Measurements from ENCODE around the gene IFIT2.
"Not testable (repeated sequence)": the region's sequence is repeated elsewhere in the genome, so short reads cannot be mapped to it uniquely, and the experiment has no call there.

The IFIT2 gene, protein sequence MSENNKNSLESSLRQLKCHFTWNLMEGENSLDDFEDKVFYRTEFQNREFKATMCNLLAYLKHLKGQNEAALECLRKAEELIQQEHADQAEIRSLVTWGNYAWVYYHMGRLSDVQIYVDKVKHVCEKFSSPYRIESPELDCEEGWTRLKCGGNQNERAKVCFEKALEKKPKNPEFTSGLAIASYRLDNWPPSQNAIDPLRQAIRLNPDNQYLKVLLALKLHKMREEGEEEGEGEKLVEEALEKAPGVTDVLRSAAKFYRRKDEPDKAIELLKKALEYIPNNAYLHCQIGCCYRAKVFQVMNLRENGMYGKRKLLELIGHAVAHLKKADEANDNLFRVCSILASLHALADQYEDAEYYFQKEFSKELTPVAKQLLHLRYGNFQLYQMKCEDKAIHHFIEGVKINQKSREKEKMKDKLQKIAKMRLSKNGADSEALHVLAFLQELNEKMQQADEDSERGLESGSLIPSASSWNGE

GRCh38 chr10:89301721-89302445 is at the start of gene IFIT2:
Gene IFIT2, plus strand, starts transcription at chr10:89302046. Its CDS starts 78 bp downstream, at chr10:89302124.
- DNase-seq (ENCODE audit: low read depth in 1 of 2, low spot score in 1 of 2) = no peak

- DNase-seq (ENCODE audit: low read depth in 1 of 2, low spot score in 1 of 2) = no peak
Measured at GRCh38 chr10:89252225-89252585, 49.6 kb upstream of the IFIT2 start.

GRCh38 chr10:89255091-89255579 is 46.7 kb upstream of the IFIT2 start:
- DNase-seq (ENCODE audit: low read depth in 1 of 2, low spot score in 1 of 2) = not testable (repeated sequence)

- no peak for DNase-seq (ENCODE audit: low read depth in 1 of 2, low spot score in 1 of 2)
Measured at GRCh38 chr10:89255793-89256192, 46.1 kb upstream of the IFIT2 start.

DNA sequence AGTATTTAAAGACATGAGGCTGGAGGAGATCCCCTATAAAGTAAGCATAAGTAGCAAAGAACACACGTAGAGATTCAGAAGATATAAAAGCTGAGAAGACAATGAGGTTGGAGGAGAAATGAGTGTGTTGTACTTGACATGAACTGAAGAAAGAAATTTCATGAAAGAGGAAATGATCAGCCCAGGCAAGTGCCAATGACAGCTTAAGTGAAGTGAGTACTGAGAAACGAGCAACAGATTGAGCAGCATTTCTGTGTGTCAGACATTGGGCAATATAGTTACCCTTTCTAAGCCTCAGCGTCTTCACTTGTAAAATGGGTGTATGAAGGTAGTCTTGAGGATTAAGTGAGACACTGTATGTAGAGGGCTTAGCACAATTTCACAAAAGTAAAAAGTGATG is 45.5 kb upstream of the IFIT2 start:
- DNase-seq (ENCODE audit: low read depth in 1 of 2, low spot score in 1 of 2) = no peak

GRCh38 chr10:89256962-89257361 is 44.9 kb upstream of the IFIT2 start:
- DNase-seq (ENCODE audit: low read depth in 1 of 2, low spot score in 1 of 2) = no peak

DNA sequence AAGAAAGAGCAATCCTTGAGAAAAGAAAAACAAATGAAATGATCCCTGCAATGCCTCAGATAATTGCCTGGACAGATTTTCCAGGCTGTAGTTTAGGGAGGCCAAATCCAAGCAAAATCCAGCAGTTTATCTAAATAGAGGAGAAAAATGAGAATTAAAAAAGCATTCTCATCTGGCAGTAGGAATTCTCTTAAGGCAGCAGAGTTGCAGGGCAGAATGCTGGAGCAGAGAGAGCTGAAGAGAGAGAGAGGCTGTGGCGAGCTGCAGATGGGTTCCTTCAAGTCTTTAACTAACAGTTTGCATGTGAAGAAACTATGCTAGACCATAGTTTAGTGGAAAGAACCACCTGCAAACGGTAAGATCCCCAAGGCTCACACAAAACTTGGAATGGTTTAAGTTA is 44.3 kb upstream of the IFIT2 start:
- DNase-seq (ENCODE audit: low read depth in 1 of 2, low spot score in 1 of 2) = no peak

DNA sequence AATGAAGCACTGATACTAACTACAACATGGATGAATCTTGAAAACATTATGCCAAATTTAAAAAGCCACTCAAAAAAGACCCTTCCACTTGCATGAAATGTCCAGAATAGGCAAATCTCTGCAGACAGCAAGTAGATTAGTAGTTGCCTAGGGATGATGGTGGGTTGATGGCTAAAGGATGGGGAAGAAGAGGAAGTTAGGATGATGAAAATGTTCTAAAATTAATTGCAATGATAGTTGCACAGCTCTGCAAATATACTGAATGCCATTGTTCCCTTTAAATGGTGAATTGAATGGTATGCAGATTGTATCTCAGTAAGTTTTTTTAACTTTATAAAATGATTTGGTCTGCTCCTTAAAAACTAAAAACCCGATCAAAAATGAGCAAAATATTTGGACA is 43.0 kb upstream of the IFIT2 start:
- no peak for DNase-seq (ENCODE audit: low read depth in 1 of 2, low spot score in 1 of 2)

DNA sequence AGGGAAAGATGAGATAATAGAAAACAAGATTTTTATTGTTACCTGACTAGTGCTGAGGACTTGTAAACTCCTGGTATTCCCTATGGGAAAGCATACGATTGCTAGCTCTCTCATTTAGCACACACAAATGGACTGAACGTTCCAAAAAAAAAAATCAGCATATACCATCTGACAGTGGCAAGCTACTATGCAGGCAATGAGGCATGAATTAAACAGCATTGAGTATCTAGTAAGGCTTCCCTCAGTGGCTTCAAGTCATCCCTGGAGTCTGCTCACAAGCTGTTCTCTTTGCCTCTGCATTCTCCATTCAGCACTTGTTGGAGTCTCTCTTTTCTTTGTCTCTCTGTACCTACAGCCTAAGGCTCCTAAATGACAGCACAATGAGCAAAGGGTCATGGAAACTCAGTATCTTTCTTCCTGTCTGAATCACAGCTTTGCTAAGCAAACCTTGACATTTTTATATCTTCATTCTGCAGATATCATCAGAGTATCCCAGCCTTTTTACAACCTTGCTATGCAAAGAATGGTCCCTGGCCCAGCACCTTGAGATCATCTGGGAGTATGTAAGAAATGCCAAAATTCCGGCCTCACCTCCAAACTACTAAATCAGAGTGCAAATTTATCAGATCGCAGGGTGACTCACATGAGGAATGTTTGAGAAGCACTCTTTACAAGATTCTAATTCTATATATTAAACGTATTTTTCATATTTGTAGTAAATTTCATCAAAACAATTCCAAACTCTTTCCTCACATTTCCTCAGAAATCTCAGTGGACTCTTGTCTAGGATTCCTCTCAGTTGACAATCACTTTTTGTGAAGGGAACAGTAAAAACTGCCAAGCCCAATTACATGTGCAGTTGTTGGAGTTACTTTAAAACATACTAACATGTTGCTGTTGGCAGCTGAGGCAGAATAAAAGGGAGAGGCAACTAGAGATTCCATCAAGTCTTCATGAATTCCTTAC is 39.5 kb upstream of the IFIT2 start:
- DNase-seq (ENCODE audit: low read depth in 1 of 2, low spot score in 1 of 2) = no peak

- DNase-seq (ENCODE audit: low read depth in 1 of 2, low spot score in 1 of 2) = no peak
Measured at GRCh38 chr10:89263091-89263490, 38.8 kb upstream of the IFIT2 start.

GRCh38 chr10:89263531-89263930 is 38.3 kb upstream of the IFIT2 start:
- no peak for DNase-seq (ENCODE audit: low read depth in 1 of 2, low spot score in 1 of 2)

- no peak for DNase-seq (ENCODE audit: low read depth in 1 of 2, low spot score in 1 of 2)
Measured at GRCh38 chr10:89266721-89267453, 35.0 kb upstream of the IFIT2 start.

GRCh38 chr10:89269433-89270152 is 32.3 kb upstream of the IFIT2 start:
- DNase-seq (ENCODE audit: low read depth in 1 of 2, low spot score in 1 of 2) = no peak

GRCh38 chr10:89270153-89270483 is 31.7 kb upstream of the IFIT2 start:
- no peak for DNase-seq (ENCODE audit: low read depth in 1 of 2, low spot score in 1 of 2)

DNA sequence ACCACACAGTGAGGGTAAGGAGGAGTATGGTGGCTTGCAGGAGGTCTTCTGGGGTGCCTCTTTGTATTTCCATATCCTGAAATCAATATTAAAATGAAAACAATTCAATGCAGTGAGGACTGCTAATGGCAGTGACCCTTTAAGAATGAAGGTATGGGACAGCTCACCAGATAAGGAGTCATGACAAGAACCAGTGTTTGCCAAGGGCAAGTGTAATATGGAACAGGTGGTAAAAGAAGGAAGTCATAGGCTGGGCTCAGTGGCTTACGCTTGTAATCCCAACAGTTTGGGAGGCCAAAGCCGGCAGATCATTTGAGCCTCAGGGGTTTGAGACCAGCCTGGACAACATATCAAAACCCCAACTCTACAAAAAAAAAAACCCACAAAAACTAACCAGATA is 30.3 kb upstream of the IFIT2 start:
- DNase-seq (ENCODE audit: low read depth in 1 of 2, low spot score in 1 of 2) = no peak

DNA sequence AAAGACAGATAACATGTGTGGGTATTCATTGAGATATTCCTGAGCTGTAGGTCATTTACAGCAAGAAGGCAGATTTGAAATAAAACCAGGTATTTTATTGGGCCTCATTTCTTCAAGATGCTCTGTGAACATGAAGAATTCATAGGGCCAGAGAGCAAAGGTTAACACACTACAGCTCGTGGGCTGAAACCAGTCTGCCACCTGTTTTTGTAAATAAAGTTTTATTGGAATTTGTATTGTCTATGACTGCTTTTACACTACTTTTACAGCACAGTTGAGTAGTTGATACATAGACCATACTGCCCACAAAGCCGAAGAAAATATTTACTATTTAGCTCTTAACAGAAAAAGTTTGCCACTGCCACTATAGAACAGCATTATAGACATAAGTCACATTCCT is 28.2 kb upstream of the IFIT2 start:
- DNase-seq (ENCODE audit: low read depth in 1 of 2, low spot score in 1 of 2) = no peak

DNA sequence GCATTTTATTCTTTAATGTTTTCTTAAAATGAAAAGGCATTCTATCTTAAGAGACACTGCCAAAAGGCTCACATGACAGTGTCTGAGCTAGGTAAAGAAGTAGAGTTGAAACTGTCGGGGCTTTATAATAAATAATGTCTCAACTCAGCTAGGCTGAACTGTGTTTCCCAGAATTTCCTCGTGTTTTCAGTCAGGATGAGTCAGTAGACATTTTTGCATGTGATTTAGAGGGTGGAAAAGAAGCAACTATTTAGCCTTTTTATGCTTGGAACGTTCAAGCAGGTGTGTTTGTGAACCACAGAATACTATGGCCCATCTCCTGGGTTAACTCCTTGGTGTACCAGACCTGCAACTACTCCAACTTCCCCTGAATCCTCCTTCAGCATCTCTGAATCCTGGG is 26.9 kb upstream of the IFIT2 start:
- DNase-seq (ENCODE audit: low read depth in 1 of 2, low spot score in 1 of 2) = no peak

GRCh38 chr10:89275383-89275782 is 26.5 kb upstream of the IFIT2 start:
- DNase-seq (ENCODE audit: low read depth in 1 of 2, low spot score in 1 of 2) = no peak

- DNase-seq (ENCODE audit: low read depth in 1 of 2, low spot score in 1 of 2) = no peak
Measured at GRCh38 chr10:89278034-89278535, 23.8 kb upstream of the IFIT2 start.

DNA sequence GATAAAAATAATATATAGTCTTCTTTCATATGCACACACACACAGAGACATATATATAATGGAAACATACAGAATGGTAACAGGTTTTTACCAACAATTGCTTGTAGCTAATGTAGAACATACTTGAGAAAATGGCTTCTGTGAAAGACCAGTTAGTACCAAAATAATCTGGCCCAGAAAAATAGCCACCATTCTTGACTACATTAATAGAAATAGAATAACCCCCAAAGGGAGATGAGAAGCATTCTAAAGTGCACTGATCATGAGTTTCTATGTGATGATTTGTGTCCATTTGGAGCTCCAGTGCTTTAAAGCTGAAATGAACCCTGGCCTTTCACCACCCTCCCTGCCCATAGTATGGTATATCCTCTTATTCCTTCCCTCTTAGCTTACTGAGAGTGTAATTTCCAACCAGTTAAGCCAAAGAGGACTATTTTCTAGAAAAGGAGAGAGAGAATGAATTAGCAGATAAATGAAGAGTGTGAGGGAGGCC is 22.9 kb upstream of the IFIT2 start:
- DNase-seq (ENCODE audit: low read depth in 1 of 2, low spot score in 1 of 2) = no peak

All from stimulated activated CD4-positive, alpha-beta T cell treated with anti-CD3 and anti-CD28 coated beads, Interleukin-15, amount 100 ng/mL, for 1 hour (primary cell).